HEK293 (cell line): ENCODE results near the gene FASTK.

Experiments
- CTCF ChIP-seq: fragments of 450-650 bp; formaldehyde crosslinking; IDR thresholded peaks from 2 replicates; pipeline ENCODE4 v1.5.1; 2016; ENCODE audit warnings: missing biosample characterization, missing genetic modification characterization
- ZNF175 ChIP-seq: fragments of 450-650 bp; formaldehyde crosslinking; IDR thresholded peaks from 2 replicates; pipeline ENCODE4 v1.5.1; 2016; ENCODE audit warnings: missing biosample characterization, missing genetic modification characterization

GRCh38 chr7:151114151-151115090, 33.8 kb upstream of the FASTK start:
- no peak for TF ChIP-seq CTCF
- TF ChIP-seq ZNF175 (tag by site-specific recombination), result no peak
